Kidney tubule cell (primary cell): ENCODE results near the gene KLHL1.

Experiments
- DNase-seq: peaks from one replicate; pipeline ENCODE4 v3.0.0-alpha.2; 2018; ENCODE audit warnings: low spot score

The KLHL1 gene

GRCh38 chr13:70014337-70014736, 93.9 kb downstream of the KLHL1 start:
- DNase-seq: no peak

DNA sequence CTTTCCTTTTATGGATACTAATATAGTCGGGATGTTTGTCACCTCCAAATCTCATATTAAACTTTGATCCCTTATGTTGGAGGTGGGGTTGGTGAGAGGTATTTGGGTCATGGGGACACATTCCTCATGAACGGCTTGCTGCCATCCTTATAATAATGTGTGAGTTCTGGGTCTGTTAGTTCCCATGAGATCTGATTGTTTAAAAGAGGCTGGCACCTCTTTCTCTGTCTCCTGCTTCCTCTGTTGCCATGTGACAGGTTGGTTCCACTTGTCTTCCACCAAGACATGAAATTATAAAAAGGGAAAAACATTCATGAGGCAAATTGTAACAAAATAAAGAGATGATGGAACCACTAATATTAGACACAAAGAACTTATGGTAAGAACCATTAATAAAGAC, 108.4 kb downstream of the KLHL1 start:
- no peak for DNase-seq

DNA sequence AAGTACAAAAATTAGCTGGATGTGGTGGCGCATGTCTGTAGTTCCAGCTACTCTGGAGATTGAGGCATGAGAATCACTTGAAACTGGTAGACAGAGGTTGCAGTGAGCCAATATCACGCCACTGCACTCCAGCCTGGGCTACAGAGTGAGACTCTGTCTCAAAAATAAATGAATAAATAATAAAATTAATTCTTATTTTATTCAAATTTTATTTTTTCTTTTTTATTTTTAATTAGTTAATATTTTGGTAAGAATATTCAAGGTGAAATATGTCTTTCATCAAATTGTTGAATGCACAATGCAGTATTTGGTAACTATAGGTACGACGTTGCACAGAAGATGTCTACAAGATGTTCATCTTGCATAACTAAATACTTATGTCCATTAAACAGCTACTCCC, 111.2 kb downstream of the KLHL1 start:
- DNase-seq: no peak

- DNase-seq: no peak
Observed at GRCh38 chr13:69980799-69981198, 127.5 kb downstream of the KLHL1 start.

GRCh38 chr13:69975496-69975895, 132.8 kb downstream of the KLHL1 start:
- no peak for DNase-seq

DNA sequence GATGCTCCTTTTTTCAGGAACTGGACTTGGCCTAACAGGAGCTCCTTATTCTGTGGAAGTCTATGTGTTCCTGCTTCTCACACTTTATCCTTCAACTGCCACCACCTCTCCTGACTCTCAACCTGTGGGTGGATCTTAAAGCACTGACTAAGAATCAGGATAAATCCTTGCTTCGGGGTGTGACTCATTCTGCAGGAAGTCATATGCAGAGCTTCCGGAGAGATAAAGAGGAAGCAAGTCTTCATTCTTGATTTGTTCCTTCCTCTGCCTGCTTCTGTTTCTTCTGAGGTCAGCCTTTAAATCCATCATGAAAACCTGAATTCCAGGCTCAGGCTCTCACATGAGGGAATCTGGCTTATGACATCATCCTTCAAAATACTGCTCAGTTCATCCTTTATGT, 137.7 kb downstream of the KLHL1 start:
- peak; percentile 84 for DNase-seq

GRCh38 chr13:69959046-69959445, 149.2 kb downstream of the KLHL1 start:
- DNase-seq: peak; percentile 28

DNA sequence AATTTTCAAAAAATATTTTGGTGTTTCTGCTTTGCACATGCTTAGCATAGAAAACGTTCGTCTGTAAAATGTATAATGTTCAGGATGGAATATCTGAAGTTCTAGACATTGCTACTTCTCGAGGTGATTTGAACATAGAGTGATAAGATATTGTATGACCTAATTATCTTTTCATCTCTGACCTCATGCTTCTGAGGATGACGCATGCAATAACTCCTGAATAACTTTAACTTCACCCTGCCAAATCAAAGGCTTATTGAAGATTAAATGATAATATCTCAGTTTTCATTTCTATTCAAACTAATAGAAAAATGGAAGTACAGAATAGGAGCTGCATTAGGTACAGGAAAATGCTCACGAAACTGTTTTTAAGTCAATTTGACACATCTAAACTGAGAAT, 151.4 kb downstream of the KLHL1 start:
- no peak for DNase-seq

GRCh38 chr13:69956349-69956748, 151.9 kb downstream of the KLHL1 start:
- DNase-seq: no peak

GRCh38 chr13:69955271-69955670, 153.0 kb downstream of the KLHL1 start:
- no peak for DNase-seq

- no peak for DNase-seq
Observed at GRCh38 chr13:69951412-69951811, 156.8 kb downstream of the KLHL1 start.

GRCh38 chr13:69950160-69950559, 158.1 kb downstream of the KLHL1 start:
- no peak for DNase-seq

DNA sequence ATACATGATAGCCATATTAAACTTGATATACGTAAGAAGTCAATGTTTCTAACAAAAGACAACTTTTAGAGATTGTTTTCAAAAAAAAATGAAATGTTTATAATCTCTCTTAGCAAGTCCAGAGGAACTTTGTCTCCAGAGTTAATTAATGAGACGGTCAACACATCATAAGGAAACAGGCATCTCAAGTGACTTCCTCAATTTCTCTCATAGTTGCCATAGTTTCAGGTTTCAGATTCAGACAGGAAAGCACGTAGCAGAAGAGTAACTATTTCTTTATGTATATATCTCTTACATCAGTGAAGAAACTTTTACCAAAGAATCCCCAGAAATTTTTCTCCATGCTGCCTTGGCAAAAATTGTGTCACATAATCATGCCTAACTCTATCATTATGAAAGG, 160.2 kb downstream of the KLHL1 start:
- peak; percentile 16 for DNase-seq

DNA sequence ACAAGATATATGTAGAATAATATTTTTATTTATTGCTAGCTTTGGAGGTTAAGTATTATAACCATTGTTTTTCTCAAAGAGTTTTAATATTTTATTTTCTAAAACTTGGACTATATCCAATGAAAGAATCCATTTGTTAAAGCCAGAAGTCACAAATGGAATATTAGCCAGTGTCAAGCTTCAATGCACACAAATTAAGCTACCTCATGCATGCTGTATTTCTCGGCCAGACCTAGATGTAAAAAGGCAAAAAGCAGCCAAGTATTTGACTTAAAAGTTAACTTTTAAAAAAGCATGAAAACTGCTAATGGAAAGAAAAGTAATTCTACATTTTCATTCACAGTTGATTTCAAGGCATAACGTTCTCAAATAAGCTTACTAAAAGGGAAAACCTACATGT, 160.7 kb downstream of the KLHL1 start:
- peak; percentile 39 for DNase-seq

DNA sequence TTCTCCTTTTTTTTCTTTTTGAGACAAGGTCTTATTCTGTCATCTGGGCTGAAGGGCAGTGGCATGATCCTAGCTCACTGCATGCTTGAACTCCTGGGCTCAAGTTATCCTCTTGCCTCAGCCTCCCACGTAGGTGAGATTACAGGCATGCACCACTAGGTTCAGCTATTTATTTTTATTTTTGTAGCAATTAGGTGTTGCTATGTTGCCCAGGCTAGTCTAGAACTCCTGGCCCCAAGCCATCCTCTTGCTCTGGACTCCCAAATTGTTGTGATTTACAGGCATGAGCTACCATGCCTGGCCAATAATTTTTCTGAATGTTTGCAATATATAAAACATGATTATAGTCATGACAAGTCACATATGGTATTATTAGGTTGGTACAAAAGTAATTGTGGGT, 161.7 kb downstream of the KLHL1 start:
- peak; percentile 42 for DNase-seq

DNA sequence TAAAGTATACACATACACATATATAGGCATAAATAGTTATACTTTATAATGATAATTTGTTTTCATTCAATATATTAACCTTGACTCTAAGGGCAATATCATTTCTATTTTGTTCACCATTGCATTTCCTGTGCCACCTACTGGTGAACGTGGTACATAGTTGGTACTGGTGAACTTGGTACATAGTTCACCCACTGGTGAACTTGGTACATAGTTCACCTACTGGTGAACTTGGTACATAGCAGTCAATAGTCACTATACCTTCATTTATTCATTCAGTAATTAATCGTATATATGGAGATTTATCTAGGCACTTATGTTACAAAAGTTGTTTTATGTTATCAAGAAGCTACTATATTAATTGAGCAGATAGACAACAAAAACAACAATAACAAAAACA, 173.2 kb downstream of the KLHL1 start:
- DNase-seq: peak; percentile 40

GRCh38 chr13:69928262-69928661, 180.0 kb downstream of the KLHL1 start:
- no peak for DNase-seq

DNA sequence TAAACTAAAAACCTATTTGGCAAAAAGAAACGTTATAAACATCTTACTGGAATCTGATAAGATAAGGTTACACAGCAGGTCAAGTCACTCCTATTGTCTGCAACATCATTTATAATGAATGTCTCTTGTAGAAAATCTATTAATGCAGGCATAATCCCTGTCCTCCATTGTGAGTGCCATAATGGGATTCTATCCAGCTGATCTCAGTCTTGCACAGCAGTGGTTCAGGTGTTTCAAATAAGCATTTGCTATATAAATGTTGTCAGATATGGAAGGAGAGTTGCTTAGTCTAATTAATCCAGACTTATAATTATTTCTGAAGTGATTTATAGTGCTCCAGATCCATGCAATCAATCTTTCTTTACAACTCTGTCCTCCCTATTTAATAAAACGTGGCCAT, 187.1 kb downstream of the KLHL1 start:
- DNase-seq: no peak

DNA sequence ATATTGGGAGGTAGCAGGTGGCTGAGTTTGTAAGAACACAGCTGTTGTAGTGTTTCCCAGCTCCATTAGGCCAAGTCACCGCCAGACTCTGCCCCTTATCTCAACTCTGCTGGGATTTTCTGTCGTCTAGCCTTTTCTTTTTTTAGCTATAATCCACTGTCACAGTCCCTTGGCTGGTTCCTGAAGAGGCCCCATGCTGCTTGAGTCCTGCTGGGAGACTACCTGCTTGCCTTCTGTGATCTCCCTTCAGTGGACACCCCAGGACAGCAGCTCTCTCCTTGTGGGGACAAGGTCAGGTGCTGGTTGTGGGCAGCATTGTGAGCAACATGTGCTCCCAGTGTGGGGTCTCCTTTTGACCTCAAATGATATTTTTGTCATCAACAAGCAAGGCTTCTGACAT, 195.6 kb downstream of the KLHL1 start:
- DNase-seq: no peak

- no peak for DNase-seq
Observed at GRCh38 chr13:69910800-69911199, 197.5 kb downstream of the KLHL1 start.

GRCh38 chr13:69904784-69905183, 203.5 kb downstream of the KLHL1 start:
- no peak for DNase-seq

- DNase-seq: peak; percentile 25
Observed at GRCh38 chr13:69903081-69903480, 205.2 kb downstream of the KLHL1 start.

DNA sequence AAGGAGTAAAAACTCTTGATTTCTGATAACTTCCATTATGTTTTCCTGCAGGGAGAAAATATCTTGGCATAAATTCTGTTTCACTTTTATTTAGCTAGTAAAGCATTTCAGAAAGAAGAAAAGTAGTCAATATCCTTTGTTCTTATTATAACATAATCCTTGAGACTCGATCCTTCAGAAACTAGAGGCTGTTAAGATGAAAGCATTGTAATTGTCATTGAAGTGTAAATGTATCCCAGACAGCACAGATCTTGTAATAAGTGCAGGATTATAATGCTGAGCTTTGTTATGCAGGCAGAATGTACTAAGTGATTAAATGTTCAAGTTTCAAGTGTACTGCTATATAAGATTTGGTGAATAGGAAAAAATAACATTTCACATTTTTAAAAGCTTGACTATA, 225.8 kb downstream of the KLHL1 start:
- no peak for DNase-seq

DNA sequence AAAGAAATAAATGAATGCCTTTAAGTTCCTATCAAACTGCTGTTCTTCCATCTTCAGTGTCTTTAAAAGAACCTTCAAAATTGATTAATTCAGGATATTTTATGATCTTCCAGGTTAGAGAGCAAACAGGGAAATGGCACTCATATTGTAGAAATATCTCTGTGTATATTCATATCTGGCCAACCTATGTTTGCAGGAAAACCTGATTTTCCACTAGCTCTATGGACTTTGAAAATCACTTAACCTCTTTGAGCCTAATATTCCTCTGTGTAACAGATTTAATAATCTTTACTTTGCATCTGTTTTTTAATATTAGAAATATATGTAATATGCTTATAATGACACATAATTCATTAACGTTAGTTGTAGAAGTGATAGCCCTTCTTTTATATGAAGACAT, 228.3 kb downstream of the KLHL1 start:
- no peak for DNase-seq
